Panc1 (cell line): ENCODE results near the gene TNFRSF25.

Experiments used
- CTCF ChIP-seq: fragments of 450-650 bp; IDR thresholded peaks from 2 replicates; pipeline ENCODE4 v1.5.1; 2017; ENCODE audit warnings: mild to moderate bottlenecking
- TCF7L2 ChIP-seq: IDR thresholded peaks from 2 replicates; pipeline ENCODE4 v1.6.1; 2011; ENCODE audit warnings: mild to moderate bottlenecking, low read depth, low read length, inconsistent platforms

DNA sequence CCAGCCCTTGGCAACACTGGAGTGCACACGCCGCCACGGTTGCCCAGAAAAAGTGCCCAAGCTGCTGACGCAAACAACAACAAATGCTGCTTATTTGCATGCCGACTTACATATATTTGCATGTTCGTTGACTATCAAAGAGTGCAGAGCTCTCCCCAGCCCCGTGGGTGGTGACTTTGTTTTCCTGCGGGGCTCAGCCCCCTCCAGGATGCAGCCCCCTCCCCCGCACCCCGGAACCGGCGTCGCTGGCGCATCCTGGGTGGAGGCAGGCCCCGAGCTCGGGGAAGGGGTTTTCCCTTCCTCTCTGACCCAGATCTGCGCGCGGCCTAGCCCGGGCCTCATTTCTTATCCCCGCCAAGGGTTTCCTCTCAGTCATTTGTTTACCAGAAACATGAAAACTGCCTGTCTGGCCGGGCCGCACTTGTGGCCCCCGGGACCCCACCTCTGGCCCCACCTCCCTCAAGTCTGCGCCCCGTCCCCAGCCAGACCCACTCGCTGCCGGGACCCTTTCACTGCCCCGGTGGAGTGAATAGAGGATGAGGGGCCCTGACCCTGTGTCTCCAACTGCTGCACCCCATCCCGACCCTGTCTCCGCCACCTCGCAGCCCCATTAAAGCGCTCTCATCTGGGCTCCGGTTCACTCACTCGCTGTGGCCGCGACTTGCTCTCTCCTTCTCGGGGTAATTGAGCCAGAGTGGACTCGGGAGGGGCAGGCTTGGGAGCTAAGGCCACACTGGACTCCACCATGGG lies 5.5 kb downstream of the TNFRSF25 start:
- TF ChIP-seq CTCF (no peak), TCF7L2 (no peak)
